Breast epithelium (tissue), 3 donors: Measurements from ENCODE around the gene NRG3.

ENCODE experiments used
- POLR2A ChIP-seq: fragments of 450-650 bp; IDR thresholded peaks from one replicate; pipeline ENCODE4 v1.6.1; 2016; ENCODE audit warnings: antibody characterized with exemption, mild to moderate bottlenecking, moderate library complexity
- TF ChIP-seq, protein P1 (sequence below), 3 donors: fragments of 450-650 bp; IDR thresholded peaks; one replicate each; pipeline ENCODE4 v1.5.1; 2016 to 2017; ENCODE audit warnings: antibody characterized with exemption in 3 of 3, mild to moderate bottlenecking in 3 of 3, moderate library complexity in 3 of 3

DNA sequence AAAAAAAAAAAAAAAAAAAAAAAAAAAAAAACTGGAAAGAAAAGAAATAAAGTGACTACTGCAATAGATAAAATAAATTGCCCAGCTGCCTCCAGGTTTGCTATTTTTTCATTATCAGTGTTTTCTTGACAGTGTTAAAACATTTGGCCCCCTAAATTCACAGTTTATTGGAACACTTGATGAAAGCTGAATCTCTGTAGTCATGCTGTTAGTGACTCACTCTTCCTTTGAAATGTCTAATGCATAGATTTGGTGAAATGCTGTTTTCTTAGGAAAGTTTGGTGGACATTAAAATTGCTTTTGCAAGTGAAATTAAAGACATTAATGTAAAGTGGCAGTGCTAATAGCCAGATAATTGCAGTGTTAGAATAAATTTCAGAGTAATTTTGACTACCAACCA is 785.2 kb downstream of the NRG3 start:
- TF ChIP-seq, protein P1, sequence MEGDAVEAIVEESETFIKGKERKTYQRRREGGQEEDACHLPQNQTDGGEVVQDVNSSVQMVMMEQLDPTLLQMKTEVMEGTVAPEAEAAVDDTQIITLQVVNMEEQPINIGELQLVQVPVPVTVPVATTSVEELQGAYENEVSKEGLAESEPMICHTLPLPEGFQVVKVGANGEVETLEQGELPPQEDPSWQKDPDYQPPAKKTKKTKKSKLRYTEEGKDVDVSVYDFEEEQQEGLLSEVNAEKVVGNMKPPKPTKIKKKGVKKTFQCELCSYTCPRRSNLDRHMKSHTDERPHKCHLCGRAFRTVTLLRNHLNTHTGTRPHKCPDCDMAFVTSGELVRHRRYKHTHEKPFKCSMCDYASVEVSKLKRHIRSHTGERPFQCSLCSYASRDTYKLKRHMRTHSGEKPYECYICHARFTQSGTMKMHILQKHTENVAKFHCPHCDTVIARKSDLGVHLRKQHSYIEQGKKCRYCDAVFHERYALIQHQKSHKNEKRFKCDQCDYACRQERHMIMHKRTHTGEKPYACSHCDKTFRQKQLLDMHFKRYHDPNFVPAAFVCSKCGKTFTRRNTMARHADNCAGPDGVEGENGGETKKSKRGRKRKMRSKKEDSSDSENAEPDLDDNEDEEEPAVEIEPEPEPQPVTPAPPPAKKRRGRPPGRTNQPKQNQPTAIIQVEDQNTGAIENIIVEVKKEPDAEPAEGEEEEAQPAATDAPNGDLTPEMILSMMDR (IDR thresholded peaks at IDR 0.05) = no peak
- TF ChIP-seq POLR2A = no peak
